ENCODE results near the gene ANKRD42.

DNA sequence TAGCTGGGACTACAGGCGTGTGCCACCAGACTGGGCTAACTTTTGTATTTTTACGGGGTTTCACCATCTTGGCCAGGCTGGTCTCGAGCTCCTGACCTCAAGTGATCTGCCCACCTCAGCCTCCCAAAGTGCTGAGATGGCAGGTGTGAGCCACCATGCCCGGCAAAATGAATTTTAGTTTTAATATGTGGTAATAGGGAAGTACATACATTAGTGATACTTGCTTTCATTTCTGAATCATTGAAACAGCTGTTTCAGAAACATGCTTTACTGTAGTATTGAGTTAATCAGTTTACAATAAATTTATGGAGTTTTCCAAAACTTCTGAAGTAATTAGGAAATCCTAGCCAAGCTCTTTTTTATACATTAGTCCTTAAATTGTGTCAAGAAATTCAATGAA lies 21.0 kb upstream of the ANKRD42 start:
- no peak for TF ChIP-seq CTCF (IDR thresholded peaks at IDR 0.05 in 4 of 5, conservative IDR thresholded peaks at IDR 0.05 in 1 of 5)
- no peak for TF ChIP-seq POLR2A (IDR thresholded peaks at IDR 0.05)
